ENCODE measurements around the gene MYOCD.

The MYOCD gene

DNA sequence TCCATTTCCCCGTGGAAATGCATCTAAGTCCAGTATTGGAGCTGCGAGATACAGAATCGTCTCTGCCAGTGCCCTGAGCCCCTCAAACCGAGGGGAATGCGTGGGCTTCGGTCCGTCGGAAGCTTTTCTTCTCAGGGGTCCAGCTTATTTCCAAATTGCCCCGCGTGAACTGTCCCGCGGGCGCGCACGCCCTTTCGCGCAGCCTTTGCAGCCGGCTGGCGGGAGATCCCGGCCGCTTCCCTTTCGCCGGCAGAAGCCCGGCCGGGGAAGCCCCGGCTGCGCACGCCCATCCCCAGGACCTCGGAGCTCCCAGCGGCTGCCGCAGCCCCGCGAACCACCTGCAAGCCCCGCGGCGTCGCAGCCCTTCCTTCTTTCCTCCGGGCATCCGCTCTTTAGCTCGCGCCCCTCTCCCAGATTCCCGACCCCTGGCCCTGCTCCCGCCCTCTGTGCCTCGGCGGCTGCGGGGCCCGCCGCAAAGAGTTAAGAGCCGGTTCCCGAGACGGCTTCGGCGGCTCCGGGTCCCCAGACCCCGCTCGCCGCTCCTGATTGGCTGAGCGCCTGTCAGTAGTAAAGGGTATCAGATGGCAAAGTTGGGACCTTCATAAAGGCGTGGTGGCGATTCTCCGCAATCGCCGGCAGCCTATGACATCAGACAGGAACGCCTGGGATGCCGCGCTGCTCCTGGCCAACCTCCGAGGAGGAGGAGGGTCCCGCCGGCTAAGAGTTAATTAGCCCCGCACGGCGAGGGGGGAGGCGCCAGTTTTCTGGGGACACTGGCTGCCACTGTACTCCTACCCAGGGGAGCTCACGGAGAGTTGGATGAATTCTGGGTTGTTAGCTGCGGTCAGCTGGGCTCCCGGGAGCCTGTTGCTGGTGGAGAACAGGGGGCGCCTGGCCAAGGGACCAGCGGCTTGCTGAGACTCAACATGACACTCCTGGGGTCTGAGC, at the start of gene MYOCD:
MYOCD (plus strand) TSS at position 628 of the 948 bp plus-strand sequence; CDS start at position 927, 299 bp downstream.
- in situ Hi-C loops (cut with MboI; ENCODE audit: low sequenced_read_pairs, unreplicated experiment): loop anchor here (10.0 kb wide), 1 partner anchor 411 kb away; no protein-coding TSS in a partner anchor
- DNase-seq (ENCODE audit: low spot score): peak; percentile 75
- no peak for TF ChIP-seq CTCF (IDR thresholded peaks at IDR 0.05; ENCODE audit: borderline replicate concordance, control extremely low read depth, extremely low read depth, insufficient read depth, missing control alignments)

DNA sequence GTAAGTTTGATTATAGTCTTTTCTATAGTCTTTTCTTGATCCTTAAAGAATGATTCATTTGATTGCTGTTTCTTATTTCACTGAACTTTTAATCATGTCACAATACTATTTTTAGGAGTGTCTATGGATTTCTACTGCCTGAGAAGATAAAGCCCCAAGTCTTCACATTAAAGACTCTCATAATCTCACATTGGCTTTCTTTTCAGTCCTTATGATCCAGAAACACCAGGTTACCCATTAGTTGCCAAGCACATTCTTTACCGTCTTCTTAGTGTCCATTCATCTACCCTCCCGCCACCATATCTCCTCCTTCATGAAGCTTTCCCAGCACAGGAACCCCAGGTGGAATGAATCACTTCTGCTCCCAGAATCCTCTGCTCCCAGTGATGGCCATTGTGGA, 49.5 kb upstream of the MYOCD start:
- in situ Hi-C loops (cut with MboI; ENCODE audit: low sequenced_read_pairs, unreplicated experiment): no loop called here
- DNase-seq (ENCODE audit: low spot score): no peak
- no peak for TF ChIP-seq CTCF (IDR thresholded peaks at IDR 0.05; ENCODE audit: borderline replicate concordance, control extremely low read depth, extremely low read depth, insufficient read depth, missing control alignments)

DNA sequence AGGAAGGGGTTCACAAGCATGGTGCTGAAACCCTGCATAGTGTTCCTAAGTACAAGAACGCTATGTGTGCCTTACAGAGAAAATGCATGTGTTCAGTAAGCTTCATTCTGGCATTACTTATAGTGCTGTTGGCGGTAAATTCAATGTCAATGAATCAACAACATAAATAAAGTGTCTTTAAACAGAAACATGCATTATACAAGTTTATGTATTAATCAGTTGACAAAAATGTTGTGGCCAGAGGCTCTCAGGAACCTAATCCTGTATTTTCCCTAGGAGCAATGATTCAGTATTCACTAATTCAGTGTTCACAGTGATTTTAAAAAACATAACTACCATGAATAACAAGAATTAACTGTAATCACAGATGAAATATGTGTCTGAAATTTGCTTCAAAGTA, 47.1 kb upstream of the MYOCD start:
- no peak for TF ChIP-seq CTCF (IDR thresholded peaks at IDR 0.05; ENCODE audit: borderline replicate concordance, control extremely low read depth, extremely low read depth, insufficient read depth, missing control alignments)
- in situ Hi-C loops (cut with MboI; ENCODE audit: low sequenced_read_pairs, unreplicated experiment): no loop called here
- no peak for DNase-seq (ENCODE audit: low spot score)

DNA sequence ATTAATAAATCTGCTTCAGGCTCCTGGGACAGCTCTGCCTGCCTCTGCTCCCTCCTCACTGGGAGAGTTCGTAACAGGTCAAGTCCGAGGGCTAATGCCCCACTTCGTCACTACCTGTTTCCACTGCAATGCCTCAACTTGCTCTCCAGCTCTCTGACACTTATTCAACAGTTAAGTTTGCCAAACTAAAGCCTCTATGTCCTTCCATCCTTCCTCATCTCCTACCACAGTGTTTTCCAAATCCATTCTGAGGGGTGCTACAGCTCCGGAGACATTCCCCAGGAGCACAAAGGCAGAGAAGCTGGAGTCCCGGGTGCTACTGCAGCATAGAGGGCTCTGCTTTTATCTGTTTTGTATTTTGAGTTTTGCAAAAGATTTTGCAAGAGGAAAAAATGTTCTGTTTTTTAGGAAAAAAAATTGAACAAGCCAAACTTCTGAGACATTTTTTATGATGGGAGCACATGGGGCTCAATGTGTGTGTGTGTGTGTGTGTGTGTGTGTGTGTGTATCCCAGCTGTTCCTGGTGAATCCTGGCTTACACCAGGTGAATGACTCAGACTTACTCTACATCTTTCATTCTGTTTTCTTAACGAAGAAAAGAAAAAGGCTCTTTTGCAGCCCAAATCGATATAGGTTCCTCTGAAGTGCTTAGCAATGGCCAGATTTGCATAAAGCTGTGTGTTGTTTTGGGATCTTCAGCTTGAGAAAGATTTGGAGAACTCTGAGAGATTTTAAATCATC, 46.1 kb upstream of the MYOCD start:
- in situ Hi-C loops (cut with MboI; ENCODE audit: low sequenced_read_pairs, unreplicated experiment): no loop called here
- DNase-seq (ENCODE audit: low spot score): no peak
- TF ChIP-seq CTCF (IDR thresholded peaks at IDR 0.05; ENCODE audit: borderline replicate concordance, control extremely low read depth, extremely low read depth, insufficient read depth, missing control alignments): no peak

DNA sequence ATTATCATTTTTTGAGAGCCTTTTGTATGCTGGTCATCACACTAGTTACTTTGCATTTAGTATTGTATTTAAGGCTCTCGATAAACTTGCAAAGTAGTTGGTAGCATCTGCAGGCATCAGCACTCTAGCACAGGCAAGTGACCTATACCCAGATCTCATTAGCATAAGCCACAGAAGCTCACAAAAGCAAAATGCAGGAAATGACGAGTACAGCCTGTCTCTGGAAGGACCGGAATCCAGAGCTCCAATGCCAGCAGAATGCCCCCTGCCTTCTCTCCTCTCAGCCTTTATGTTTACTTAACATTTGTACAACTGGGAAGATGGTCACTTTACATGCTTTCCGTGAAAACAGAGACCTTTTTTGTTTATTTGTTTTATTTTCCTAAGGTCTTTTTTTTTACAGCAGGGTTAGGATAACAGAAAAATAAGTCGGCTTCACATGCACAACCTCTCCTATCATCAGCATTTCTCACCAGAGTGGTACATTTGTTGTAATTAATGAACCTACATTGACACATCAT, 45.4 kb upstream of the MYOCD start:
- no peak for DNase-seq (ENCODE audit: low spot score)
- TF ChIP-seq CTCF (IDR thresholded peaks at IDR 0.05; ENCODE audit: borderline replicate concordance, control extremely low read depth, extremely low read depth, insufficient read depth, missing control alignments): no peak
- in situ Hi-C loops (cut with MboI; ENCODE audit: low sequenced_read_pairs, unreplicated experiment): no loop called here

DNA sequence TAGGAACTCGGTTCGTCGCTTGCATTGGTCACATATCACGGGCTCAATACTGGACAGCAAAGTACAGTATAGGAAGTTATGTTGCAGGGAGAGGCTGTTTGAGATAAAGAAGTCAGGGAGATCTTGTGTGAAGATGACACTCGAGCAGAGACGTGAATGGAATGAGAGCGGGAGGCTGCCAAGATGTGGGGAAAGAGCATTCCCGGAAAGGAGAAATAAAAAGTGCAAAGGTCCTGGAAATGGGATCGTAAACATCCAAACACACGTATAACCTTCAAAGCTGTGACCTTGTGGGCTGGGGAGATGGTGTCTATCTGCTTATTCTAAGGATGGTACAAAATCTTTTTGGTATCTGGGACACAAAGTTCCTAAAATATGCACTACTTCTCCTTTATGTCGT, 43.0 kb upstream of the MYOCD start:
- in situ Hi-C loops (cut with MboI; ENCODE audit: low sequenced_read_pairs, unreplicated experiment): no loop called here
- TF ChIP-seq CTCF (IDR thresholded peaks at IDR 0.05; ENCODE audit: borderline replicate concordance, control extremely low read depth, extremely low read depth, insufficient read depth, missing control alignments): no peak
- DNase-seq (ENCODE audit: low spot score): no peak
